Upper lobe of right lung (tissue), 1 donor: ENCODE results near the gene NPVF. TPM values are rescaled to one million over a fixed set of nuclear protein-coding genes. Genes with fewer than 3 reads are reported as not detected.

ENCODE experiments used
- ATAC-seq: fragments of 200-7000 bp; cut with Tn5 transposase; one replicate; pipeline ENCODE4 v1.9.1; 2020; ENCODE audit warnings: mild to moderate bottlenecking, moderate library complexity
- DNase-seq: peaks from one replicate; pipeline ENCODE4 v3.0.0-alpha.2; 2020
- H3K27ac ChIP-seq: fragments of 200-600 bp; one replicate; pipeline ENCODE4 v1.8.0; 2022
- H3K27me3 ChIP-seq: fragments of 200-600 bp; one replicate; pipeline ENCODE4 v1.8.0; 2022; ENCODE audit warnings: mild to moderate bottlenecking
- H3K36me3 ChIP-seq: fragments of 200-600 bp; one replicate; pipeline ENCODE4 v1.8.0; 2022
- H3K4me1 ChIP-seq: fragments of 200-600 bp; one replicate; pipeline ENCODE4 v1.8.0; 2022
- H3K4me3 ChIP-seq: fragments of 200-600 bp; one replicate; pipeline ENCODE4 v1.8.0; 2022; ENCODE audit warnings: mild to moderate bottlenecking
- H3K9me3 ChIP-seq: fragments of 200-600 bp; one replicate; pipeline ENCODE4 v1.8.0; 2022
- intact Hi-C: fragments of 100-400 bp; cut with DNase I; formaldehyde crosslinking; loops from one replicate; pipeline ENCODE4 v1.11.0; 2022
- total RNA-seq: library from RNA; stranded (reverse); fragmentation: NEBNext Ultra II Directional; extraction: Animal tissue kit (Norgen Biotek cat#: 25700); gene quantifications from one replicate; pipeline ENCODE4 v1.2.1, GENCODE V29; 2021
- TF ChIP-seq, protein P1 (sequence below): fragments of 200-600 bp; IDR thresholded peaks from one replicate; pipeline ENCODE4 v1.8.0; 2022; ENCODE audit warnings: antibody characterized with exemption
- donor health status: DM: no; HTN: yes; CAD: no; lungs with severe emphysema.

The NPVF gene
- total RNA-seq, 1 donor from 2014 or later = not detected

- Histone ChIP-seq H3K9me3 (no peaks in the 10 kb centered on the region), H3K4me3 (no peak overlapping the region), H3K27ac (no peak overlapping the region), H3K36me3 (no peaks in the 10 kb centered on the region), H3K27me3 (no peaks in the 10 kb centered on the region), H3K4me1 (no peaks in the 10 kb centered on the region)
- no peak for DNase-seq
- ATAC-seq = peak; percentile 43
- intact Hi-C loops = no loop called here
- TF ChIP-seq, protein P1, sequence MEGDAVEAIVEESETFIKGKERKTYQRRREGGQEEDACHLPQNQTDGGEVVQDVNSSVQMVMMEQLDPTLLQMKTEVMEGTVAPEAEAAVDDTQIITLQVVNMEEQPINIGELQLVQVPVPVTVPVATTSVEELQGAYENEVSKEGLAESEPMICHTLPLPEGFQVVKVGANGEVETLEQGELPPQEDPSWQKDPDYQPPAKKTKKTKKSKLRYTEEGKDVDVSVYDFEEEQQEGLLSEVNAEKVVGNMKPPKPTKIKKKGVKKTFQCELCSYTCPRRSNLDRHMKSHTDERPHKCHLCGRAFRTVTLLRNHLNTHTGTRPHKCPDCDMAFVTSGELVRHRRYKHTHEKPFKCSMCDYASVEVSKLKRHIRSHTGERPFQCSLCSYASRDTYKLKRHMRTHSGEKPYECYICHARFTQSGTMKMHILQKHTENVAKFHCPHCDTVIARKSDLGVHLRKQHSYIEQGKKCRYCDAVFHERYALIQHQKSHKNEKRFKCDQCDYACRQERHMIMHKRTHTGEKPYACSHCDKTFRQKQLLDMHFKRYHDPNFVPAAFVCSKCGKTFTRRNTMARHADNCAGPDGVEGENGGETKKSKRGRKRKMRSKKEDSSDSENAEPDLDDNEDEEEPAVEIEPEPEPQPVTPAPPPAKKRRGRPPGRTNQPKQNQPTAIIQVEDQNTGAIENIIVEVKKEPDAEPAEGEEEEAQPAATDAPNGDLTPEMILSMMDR = peak; percentile 88
These were observed 11.4 kb downstream of the NPVF start for GRCh38 chr7:25216837-25217236.

- DNase-seq (no peak), ATAC-seq (no peak)
- H3K4me1 ChIP-seq = no peaks in the 10 kb centered on the region
- TF ChIP-seq, protein P1 = no peak
- no peaks in the 10 kb centered on the region for H3K9me3 ChIP-seq
- H3K27ac ChIP-seq = no peak overlapping the region
- H3K36me3 ChIP-seq = no peaks in the 10 kb centered on the region
- intact Hi-C loops = no loop called here
- H3K4me3 ChIP-seq = no peak overlapping the region
- H3K27me3 ChIP-seq = no peaks in the 10 kb centered on the region
These were observed 12.5 kb downstream of the NPVF start for GRCh38 chr7:25215694-25216335.

DNA sequence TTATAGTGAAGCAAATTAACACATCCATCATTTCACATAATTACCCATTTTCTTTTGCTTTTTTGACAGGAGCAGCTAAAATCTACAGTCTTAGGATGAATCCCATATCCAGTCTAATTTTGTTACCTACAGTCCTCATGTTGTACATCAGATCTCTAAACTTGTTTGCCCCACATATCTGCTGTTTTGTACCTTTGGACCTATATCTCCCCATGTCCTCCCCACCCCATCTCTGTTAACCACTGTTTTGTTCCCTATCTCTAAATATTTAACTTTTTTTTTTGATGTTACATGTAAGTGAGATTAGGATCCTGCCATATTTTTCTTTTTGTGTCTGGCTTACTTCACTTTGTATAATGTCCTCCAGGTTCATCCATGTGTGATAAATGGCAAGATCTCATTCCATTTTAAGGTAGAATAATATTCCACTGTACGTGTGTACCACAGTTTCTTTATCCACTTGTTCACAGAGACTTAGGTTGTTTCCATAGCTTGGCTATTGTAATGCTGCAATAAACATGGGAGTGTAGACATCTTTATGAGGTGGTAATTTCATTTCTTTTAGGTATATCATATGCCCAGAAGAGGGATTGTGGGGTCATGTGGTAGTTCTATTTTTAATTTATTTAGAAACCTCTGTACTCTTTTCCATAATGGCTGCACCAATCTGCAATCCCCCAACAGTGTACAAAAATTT lies 19.6 kb downstream of the NPVF start:
- ATAC-seq = no peak
- intact Hi-C loops = no loop called here
- no peaks in the 10 kb centered on the region for H3K27me3 ChIP-seq
- DNase-seq = no peak
- H3K4me3 ChIP-seq = no peak overlapping the region
- no peak overlapping the region for H3K27ac ChIP-seq
- H3K9me3 ChIP-seq = no peaks in the 10 kb centered on the region
- H3K36me3 ChIP-seq = no peaks in the 10 kb centered on the region
- TF ChIP-seq, protein P1 = no peak
- no peaks in the 10 kb centered on the region for H3K4me1 ChIP-seq

DNA sequence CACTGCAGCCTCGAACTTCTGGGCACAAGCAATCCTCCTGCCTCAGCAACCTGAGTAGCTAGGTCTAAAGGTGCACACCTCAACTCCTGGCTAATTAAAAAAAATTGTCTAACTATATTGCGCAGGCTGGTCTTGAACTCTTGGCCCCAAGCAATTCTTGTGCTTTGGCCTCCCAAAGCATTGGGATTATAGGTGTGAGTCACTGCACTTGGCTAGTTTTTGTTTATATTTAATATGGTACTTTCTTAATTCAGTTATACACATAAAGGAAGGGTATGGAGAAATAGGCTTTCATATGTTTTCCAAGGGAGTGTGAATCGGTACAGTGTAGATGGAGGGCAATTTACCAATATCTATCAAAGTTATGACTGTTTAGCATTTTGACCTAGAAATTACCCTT lies 20.4 kb downstream of the NPVF start:
- H3K27ac ChIP-seq = no peak overlapping the region
- H3K36me3 ChIP-seq = no peaks in the 10 kb centered on the region
- no peaks in the 10 kb centered on the region for H3K27me3 ChIP-seq
- no peak overlapping the region for H3K4me3 ChIP-seq
- ATAC-seq (no peak), DNase-seq (no peak)
- intact Hi-C loops = no loop called here
- no peaks in the 10 kb centered on the region for H3K9me3 ChIP-seq
- H3K4me1 ChIP-seq = no peaks in the 10 kb centered on the region
- TF ChIP-seq, protein P1 = no peak

DNA sequence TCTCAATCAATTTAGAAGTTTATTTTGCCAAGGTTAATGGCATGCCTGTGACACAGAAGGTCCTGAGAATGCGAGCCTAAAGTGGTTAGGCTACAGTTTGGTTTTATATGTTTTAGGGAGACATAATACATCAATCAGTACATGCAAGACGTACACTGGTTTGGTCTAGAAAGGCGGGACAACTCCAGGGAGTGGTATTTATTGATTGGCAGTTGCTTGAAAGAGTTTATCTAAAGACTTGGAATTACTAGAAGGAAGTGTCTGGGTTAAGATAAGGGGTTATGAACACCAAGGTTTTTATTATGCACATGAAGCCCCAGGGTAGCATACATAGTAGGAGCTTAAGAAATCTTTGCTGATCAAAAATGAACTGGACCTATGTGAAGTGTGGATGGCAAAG lies 21.5 kb downstream of the NPVF start:
- Histone ChIP-seq H3K4me1 (no peaks in the 10 kb centered on the region), H3K27me3 (no peaks in the 10 kb centered on the region), H3K27ac (no peak overlapping the region), H3K9me3 (no peaks in the 10 kb centered on the region), H3K4me3 (no peak overlapping the region), H3K36me3 (no peaks in the 10 kb centered on the region)
- DNase-seq (no peak), ATAC-seq (no peak)
- intact Hi-C loops = no loop called here
- TF ChIP-seq, protein P1 = no peak
